Esophagus squamous epithelium (tissue), 4 donors: ENCODE results near the gene PTPN14.

Experiments used
- POLR2A ChIP-seq, 4 donors: fragments of 450-650 bp; IDR thresholded peaks; one replicate each; pipeline ENCODE4 v1.6.1; 2017; ENCODE audit warnings: antibody characterized with exemption in 4 of 4, mild to moderate bottlenecking in 4 of 4, moderate library complexity in 3 of 4
- TF ChIP-seq, protein P1 (sequence below), 6 experiments: fragments of 450-650 bp in 4 of 6; fragments of 200-600 bp in 2 of 6; sonication (generic) in 2 of 6; IDR thresholded peaks; one replicate each; pipeline ENCODE4 v1.5.1; 2016 to 2019; ENCODE audit warnings: antibody characterized with exemption in 6 of 6, mild to moderate bottlenecking in 4 of 6, moderate library complexity in 4 of 6

DNA sequence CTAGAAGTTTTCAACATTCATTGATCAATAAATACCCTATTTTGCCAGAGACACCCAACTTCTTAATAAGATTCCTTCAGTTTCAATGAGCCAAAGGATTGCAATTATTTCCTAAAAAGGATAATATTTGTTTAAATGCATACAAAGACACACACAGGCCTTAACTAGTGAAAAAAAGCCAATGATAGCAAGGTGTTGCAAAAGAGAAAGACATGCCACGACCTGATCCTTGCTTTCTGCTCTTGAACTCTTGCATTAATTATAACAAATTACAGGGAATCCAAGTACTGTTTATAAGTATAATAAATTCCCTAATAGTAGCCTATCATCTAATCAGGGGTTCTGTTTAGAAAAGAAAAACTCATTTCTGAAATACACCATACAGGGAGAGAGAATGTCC lies 131.1 kb downstream of the PTPN14 start:
- no peak for TF ChIP-seq POLR2A (IDR thresholded peaks at IDR 0.05)
- TF ChIP-seq, protein P1, sequence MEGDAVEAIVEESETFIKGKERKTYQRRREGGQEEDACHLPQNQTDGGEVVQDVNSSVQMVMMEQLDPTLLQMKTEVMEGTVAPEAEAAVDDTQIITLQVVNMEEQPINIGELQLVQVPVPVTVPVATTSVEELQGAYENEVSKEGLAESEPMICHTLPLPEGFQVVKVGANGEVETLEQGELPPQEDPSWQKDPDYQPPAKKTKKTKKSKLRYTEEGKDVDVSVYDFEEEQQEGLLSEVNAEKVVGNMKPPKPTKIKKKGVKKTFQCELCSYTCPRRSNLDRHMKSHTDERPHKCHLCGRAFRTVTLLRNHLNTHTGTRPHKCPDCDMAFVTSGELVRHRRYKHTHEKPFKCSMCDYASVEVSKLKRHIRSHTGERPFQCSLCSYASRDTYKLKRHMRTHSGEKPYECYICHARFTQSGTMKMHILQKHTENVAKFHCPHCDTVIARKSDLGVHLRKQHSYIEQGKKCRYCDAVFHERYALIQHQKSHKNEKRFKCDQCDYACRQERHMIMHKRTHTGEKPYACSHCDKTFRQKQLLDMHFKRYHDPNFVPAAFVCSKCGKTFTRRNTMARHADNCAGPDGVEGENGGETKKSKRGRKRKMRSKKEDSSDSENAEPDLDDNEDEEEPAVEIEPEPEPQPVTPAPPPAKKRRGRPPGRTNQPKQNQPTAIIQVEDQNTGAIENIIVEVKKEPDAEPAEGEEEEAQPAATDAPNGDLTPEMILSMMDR (IDR thresholded peaks at IDR 0.05): no peak
